GM12878 (cell line): ENCODE data around the gene ADD1. TPM values are rescaled to one million over a fixed set of nuclear protein-coding genes. Genes with fewer than 3 reads are reported as not detected.
A peak's percentile ranks its signal among the peaks of the same experiment; 100 is the strongest.

Experiments used
- ATAC-seq: fragments of 200-7000 bp; cut with Tn5 transposase; 3 replicates; pipeline ENCODE4 v1.9.1; 2020; ENCODE audit warnings: mild to moderate bottlenecking, moderate library complexity
- BruUV-seq: library from RNA; stranded (reverse); fragments of 400-500 nt; replicated peaks from 2 replicates; lab custom pipeline; 2021; lab: Mats Ljungman, UMichigan
- CTCF ChIA-PET: fragments of 300-600 bp; sonication (Branson Sonifier 250); formaldehyde crosslinking; extraction: SDS; loops from one replicate; lab custom pipeline; 2021; ENCODE audit warnings: inconsistent platforms; lab: Yijun Ruan, JAX
- POLR2A ChIA-PET: fragments of 350-600 bp; formaldehyde crosslinking; extraction: SDS; loops from one replicate; lab custom pipeline; 2021; ENCODE audit warnings: inconsistent platforms; lab: Charles Lee
- RAD21 ChIA-PET: fragments of 300-600 bp; sonication (Branson Sonifier 250); formaldehyde crosslinking; loops from one replicate; lab custom pipeline; 2023; ENCODE audit warnings: antibody characterized with exemption; ENCODE audit not compliant: unreplicated experiment; lab: Charles Lee
- SMC1A ChIA-PET: fragments of 300-600 bp; sonication (Branson Sonifier 250); formaldehyde crosslinking; loops from one replicate; lab custom pipeline; 2023; ENCODE audit not compliant: unreplicated experiment, uncharacterized antibody; lab: Charles Lee
- DNase-seq: peaks from one replicate; pipeline ENCODE4 v3.0.0-alpha.2; 2011; ENCODE audit warnings: low read depth, low spot score
- FAIRE-seq: peaks from 3 replicates; lab custom pipeline; 2011; peaks lifted over from hg19 to GRCh38; lab: Jason Lieb, UNC
- H2AFZ ChIP-seq: 2 replicates; pipeline ENCODE4 v1.6.0; 2011; ENCODE audit warnings: low read depth, low read length, control low read depth; ENCODE audit not compliant: control insufficient read depth
- H3K27ac ChIP-seq: 2 replicates; pipeline ENCODE4 v1.5.1; 2011; ENCODE audit warnings: control low read depth; ENCODE audit not compliant: control insufficient read depth, insufficient read depth
- H3K27me3 ChIP-seq, 2 experiments: replicated peaks in 1 of 2; 2 replicates each; pipeline versions ENCODE4 v1.6.0 to v1.6.1; 2011; ENCODE audit warnings: low read length in 1 of 2; ENCODE audit not compliant: control insufficient read depth in 2 of 2, insufficient read depth in 2 of 2
- H3K36me3 ChIP-seq, 2 experiments: 2 replicates each; pipeline ENCODE4 v1.5.1; 2011; ENCODE audit warnings: low read length in 1 of 2; ENCODE audit not compliant: control insufficient read depth in 2 of 2, insufficient read depth in 2 of 2
- H3K4me1 ChIP-seq: 2 replicates; pipeline ENCODE4 v1.6.1; 2011; ENCODE audit warnings: mild to moderate bottlenecking, low read length, moderate library complexity, mixed read lengths; ENCODE audit not compliant: control insufficient read depth, insufficient read depth
- H3K4me2 ChIP-seq: 2 replicates; pipeline ENCODE4 v1.6.0; 2011; ENCODE audit warnings: control low read depth; ENCODE audit not compliant: control insufficient read depth, insufficient read depth
- H3K4me3 ChIP-seq: fragments of 200-600 bp; sonication (generic); 2 replicates; pipeline ENCODE4 v1.5.1; 2016
- H3K79me2 ChIP-seq: 2 replicates; pipeline ENCODE4 v1.6.0; 2011; ENCODE audit warnings: low read length; ENCODE audit not compliant: control insufficient read depth, insufficient read depth
- H3K9ac ChIP-seq: 2 replicates; pipeline ENCODE4 v1.8.0; 2011; ENCODE audit warnings: low read length, control low read depth, mixed read lengths; ENCODE audit not compliant: control insufficient read depth, insufficient read depth
- H3K9me3 ChIP-seq: replicated peaks from 3 replicates; pipeline ENCODE4 v1.5.1; 2011; ENCODE audit warnings: mild to moderate bottlenecking, low read length; ENCODE audit not compliant: control insufficient read depth, insufficient read depth
- H4K20me1 ChIP-seq: 2 replicates; pipeline ENCODE4 v1.6.0; 2011; ENCODE audit not compliant: control insufficient read depth, insufficient read depth
- BACH1 ChIP-seq: fragments of 450-650 bp; IDR thresholded peaks from 2 replicates; pipeline ENCODE4 v1.6.1; 2017; ENCODE audit warnings: mild to moderate bottlenecking, borderline replicate concordance
- BMI1 ChIP-seq: fragments of 450-650 bp; IDR thresholded peaks from 2 replicates; pipeline ENCODE4 v1.6.1; 2016; ENCODE audit warnings: mild to moderate bottlenecking, moderate library complexity, borderline replicate concordance
- CUX1 ChIP-seq: IDR thresholded peaks from 2 replicates; pipeline ENCODE4 v1.6.1; 2012; ENCODE audit warnings: improper control_type of control experiment, low read depth, low read length; ENCODE audit not compliant: insufficient replicate concordance
- FOXM1 ChIP-seq: IDR thresholded peaks from 2 replicates; pipeline ENCODE4 v1.6.1; 2012; ENCODE audit warnings: low read depth, mild to moderate bottlenecking, inconsistent platforms, low read length, moderate library complexity
- IRF3 ChIP-seq: fragments of 450-650 bp; IDR thresholded peaks from 2 replicates; pipeline ENCODE4 v1.6.1; 2014; ENCODE audit warnings: mild to moderate bottlenecking
- NFYB ChIP-seq: IDR thresholded peaks from 2 replicates; pipeline ENCODE4 v1.6.1; 2011; ENCODE audit warnings: low read depth, mild to moderate bottlenecking, low read length, improper control_type of control experiment, moderate library complexity; ENCODE audit not compliant: insufficient read depth
- SREBF2 ChIP-seq: IDR thresholded peaks from 2 replicates; pipeline ENCODE4 v1.6.1; 2012; ENCODE audit warnings: mild to moderate bottlenecking, low read length
- STAT1 ChIP-seq: fragments of 450-650 bp; conservative IDR thresholded peaks from 2 replicates; pipeline ENCODE4 v1.6.1; 2014; ENCODE audit warnings: antibody characterized with exemption, mild to moderate bottlenecking
- USF1 ChIP-seq: IDR thresholded peaks from 2 replicates; pipeline ENCODE4 v1.6.1; 2011; ENCODE audit warnings: borderline replicate concordance, low read depth, mild to moderate bottlenecking, moderate library complexity, mixed read lengths, low read length; ENCODE audit not compliant: insufficient read depth; ENCODE audit errors: extremely low read length
- ZNF622 ChIP-seq: fragments of 450-650 bp; IDR thresholded peaks from 2 replicates; pipeline ENCODE4 v1.6.1; 2017; ENCODE audit warnings: mild to moderate bottlenecking, inconsistent platforms
- WGBS: methylation state at CpG from one replicate; pipeline ENCODE4 v1.1.6; 2016; ENCODE audit warnings: low lambda C conversion rate; ENCODE audit not compliant: insufficient replicate concordance, insufficient coverage; ENCODE audit errors: missing lambda C conversion rate; 5-methylcytosine and 5-hydroxymethylcytosine counted together
- in situ Hi-C: fragments of 300-500 bp; cut with MboI; formaldehyde crosslinking; loops from 9 replicates; pipeline ENCODE4 v1.14.3; 2018; ENCODE audit warnings: mixed read lengths
- intact Hi-C: fragments of 100-400 bp; cut with micrococcal nuclease; formaldehyde crosslinking; loops from one replicate; pipeline ENCODE4 v1.14.2; 2022; ENCODE audit not compliant: unreplicated experiment
- polyA plus RNA-seq, 11 experiments: library from polyadenylated mRNA; depleted of rRNA in 4 of 11; unstranded in 6 of 11; stranded (reverse) in 5 of 11; fragments of >200 nt; fragmentation: Nextera tagmentation in 4 of 11; fragmentation: Illumina TruSeq in 1 of 11; extraction: Ambion mirVana in 4 of 11; extraction: Trizol in 1 of 11; gene quantifications; 1 replicate in 1 of 11; 2 replicates in 10 of 11; pipeline versions ENCODE4 v1.2.1 to v1.2.3, GENCODE V29; 2011 to 2016; ENCODE audit warnings: inconsistent platforms in 2 of 11, missing spikeins in 2 of 11, low read depth in 1 of 11
- total RNA-seq, 4 experiments: library from RNA; depleted of rRNA in 3 of 4; stranded (reverse); fragments of >200 nt in 3 of 4; fragmentation: Illumina TruSeq in 1 of 4; extraction: Trizol in 1 of 4; gene quantifications; 2 replicates each; pipeline versions ENCODE4 v1.2.1 to v1.2.3, GENCODE V29; 2013 to 2021

The ADD1 gene
- total and polyA plus RNA-seq, 10 of the 15 experiments (the other 5 are each of a cell fraction or from before 2014, with no cell fraction given): 21.6 to 182 (median 105) TPM

- no peak overlapping the region for H2AFZ ChIP-seq
- H3K27ac ChIP-seq: peak overlapping the region; percentile 56
- peaks cover 2 to 6% of the 10 kb centered on the region in 2 experiments; a peak in 3 of 4 replicates for H3K36me3 ChIP-seq
- peak; percentile 57 for FAIRE-seq
- SMC1A ChIA-PET: interaction anchor here (1.0 to 2.9 kb wide), 11 partner anchors 9 to 103 kb away, joined by 3 to 11 read pairs (median 4); no protein-coding TSS in a partner anchor
- POLR2A ChIA-PET: interaction anchor here (0.6 to 2.8 kb wide), 6 partner anchors 12 to 410 kb away, joined by 3 to 9 read pairs (median 3); no protein-coding TSS in a partner anchor
- H4K20me1 ChIP-seq: no peaks in the 10 kb centered on the region
- in situ Hi-C loops (no loop called here), intact Hi-C loops (loop anchor here (5.0 kb wide), 1 partner anchor 81 kb away; no protein-coding TSS in a partner anchor)
- H3K4me3 ChIP-seq: 0 out of 2 replicates have a peak overlapping the region, but pooled peaks have one; percentile 2
- peaks cover 53% of the 10 kb centered on the region for H3K79me2 ChIP-seq
- H3K4me2 ChIP-seq: peak overlapping the region; percentile 31
- DNase-seq: no peak
- H3K9ac ChIP-seq: no peak overlapping the region
- RAD21 ChIA-PET: interaction anchor here (0.9 to 4.3 kb wide), 5 partner anchors 9 to 65 kb away, joined by 3 to 22 read pairs (median 3); no protein-coding TSS in a partner anchor
- BruUV-seq: TSS peak; percentile 2
- ATAC-seq: peak; percentile 28
- peaks cover 62% of the 10 kb centered on the region for H3K4me1 ChIP-seq
- WGBS: 75% methylated on average over 2 of the region's 2 CpGs
- no peak for TF ChIP-seq NFYB
- no peak for TF ChIP-seq CUX1
- TF ChIP-seq BMI1: no peak
- TF ChIP-seq USF1: no peak
- TF ChIP-seq IRF3: no peak
- no peak for TF ChIP-seq ZNF622
- TF ChIP-seq STAT1: no peak
- no peak for TF ChIP-seq SREBF2
- TF ChIP-seq FOXM1: no peak
- no peak for TF ChIP-seq BACH1
- no peaks in the 10 kb centered on the region for H3K27me3 ChIP-seq
- no peaks in the 10 kb centered on the region for H3K9me3 ChIP-seq
- CTCF ChIA-PET: interaction anchor here (0.9 to 3.8 kb wide), 5 partner anchors 10 to 631 kb away, joined by 4 to 23 read pairs (median 5); no protein-coding TSS in a partner anchor
These were observed 7.5 kb downstream of the ADD1 start for GRCh38 chr4:2850966-2851798.
